ENCODE measurements around the gene RUSC1. TPM values are rescaled to one million over a fixed set of nuclear protein-coding genes. Genes with fewer than 3 reads are reported as not detected.
A peak's percentile ranks its signal among the peaks of the same experiment; 100 is the strongest.

RUSC1 gene
- total and polyA plus RNA-seq, 2 of the 8 experiments (the other 6 are each of a cell fraction or from before 2014, with no cell fraction given) = 54.6 to 90.4 TPM

- Histone ChIP-seq H2AFZ (ENCODE audit: low read length) (no peak overlapping the region), H3K56ac (replicated peaks; ENCODE audit: insufficient read length, low read depth, low read length) (peak overlapping the region; percentile 91), H3K4me2 (ENCODE audit: insufficient read depth in 1 of 2, low read depth in 2 of 2, low read length in 2 of 2) (peak overlapping the region; percentile 83 to 84), H3K9ac (replicated peaks in 1 of 4; ENCODE audit: extremely low read depth in 1 of 4, low read depth in 3 of 4, low read length in 3 of 4) (peak overlapping the region; percentile 82 to 88 (median 85)), H4K8ac (ENCODE audit: extremely low read depth, insufficient read depth, low read length) (peak overlapping the region; percentile 88), H3K36me3 (ENCODE audit: control insufficient read depth in 2 of 4, insufficient read depth in 4 of 4, low read length in 3 of 4) (peaks cover 3 to 32% (median 16%) of the 10 kb centered on the region in 4 experiments; a peak in 6 of 8 replicates), H2BK5ac (ENCODE audit: low read depth, low read length) (peak overlapping the region; percentile 96), H3K18ac (ENCODE audit: extremely low read depth, low read length) (peak overlapping the region; percentile 89), H2BK15ac (ENCODE audit: low read length) (0 out of 2 replicates have a peak overlapping the region, but pooled peaks have one; percentile 4), H3K79me2 (ENCODE audit: control insufficient read depth in 1 of 2, insufficient read depth in 2 of 2, low read length in 2 of 2) (peaks cover 8 to 36% of the 10 kb centered on the region in 2 experiments), H3K23me2 (ENCODE audit: low read depth, low read length) (peaks cover 9% of the 10 kb centered on the region), H3K9me3 (ENCODE audit: insufficient read depth in 2 of 2, low read depth in 1 of 2, low read length in 1 of 2) (no peaks in the 10 kb centered on the region), H4K20me1 (replicated peaks in 1 of 2; ENCODE audit: control insufficient read depth in 1 of 2, insufficient read depth in 2 of 2, low read length in 2 of 2) (peaks cover 5 to 20% of the 10 kb centered on the region in 2 experiments), H2AK5ac (ENCODE audit: low read depth, low read length) (peak overlapping the region; percentile 42; the same call in 1 of the 2 replicates), H4K91ac (replicated peaks; ENCODE audit: insufficient read length, low read length) (peak overlapping the region; percentile 77), H3K27me3 (replicated peaks in 1 of 4; ENCODE audit: control insufficient read depth in 3 of 4, extremely low read depth in 1 of 4, insufficient read depth in 3 of 4, low read length in 3 of 4) (no peaks in the 10 kb centered on the region; a peak in 1 of 7 replicates), H3K4ac (replicated peaks; ENCODE audit: insufficient read length, low read depth, low read length) (peak overlapping the region; percentile 93), H3K14ac (ENCODE audit: insufficient read length) (peak overlapping the region; percentile 2), H3K23ac (ENCODE audit: insufficient read length) (no peak overlapping the region), H2BK12ac (ENCODE audit: low read depth, low read length) (0 out of 2 replicates have a peak overlapping the region, but pooled peaks have one; percentile 32), H3K4me1 (replicated peaks in 1 of 4; ENCODE audit: control insufficient read depth in 3 of 4, insufficient read depth in 4 of 4, low read length in 3 of 4) (peaks cover 0 to 8% (median 4%) of the 10 kb centered on the region in 4 experiments; a peak in 6 of 7 replicates), H3K27ac (ENCODE audit: low read depth, low read length) (peak overlapping the region; percentile 65), H3K79me1 (ENCODE audit: low read depth, low read length) (peaks cover 16% of the 10 kb centered on the region; the same call in 1 of the 2 replicates), H3K4me3 (ENCODE audit: extremely low read depth in 1 of 4, insufficient read depth in 2 of 4, low read depth in 3 of 4, low read length in 4 of 4) (peak overlapping the region; percentile 79 to 100 (median 89)), H2BK120ac (replicated peaks; ENCODE audit: low read depth, low read length) (peak overlapping the region; percentile 91), H2BK20ac (ENCODE audit: low read length) (peak overlapping the region; percentile 15; the same call in 1 of the 2 replicates), H4K5ac (ENCODE audit: insufficient read length, low read depth, low read length) (peak overlapping the region; percentile 77)
- CTCF ChIA-PET (ENCODE audit: partially characterized antibody) = interaction anchor here (1.4 to 1.8 kb wide), 3 partner anchors 14 to 58 kb away, joined by 4 to 12 read pairs (median 4); no protein-coding TSS in a partner anchor
- no peak for FAIRE-seq
- TF ChIP-seq NANOG (IDR thresholded peaks at IDR 0.05; ENCODE audit: insufficient read depth, low read depth, low read length, poor library complexity, severe bottlenecking) = no peak
- TF ChIP-seq BCL11A (IDR thresholded peaks at IDR 0.05; ENCODE audit: low read depth in 2 of 2, low read length in 2 of 2) = no peak
- peak; percentile 27; the same call in 1 of the 2 replicates for TF ChIP-seq YY1 (IDR thresholded peaks at IDR 0.05; ENCODE audit: low read depth, low read length)
- no peak for DNase-seq (ENCODE audit: low read depth in 1 of 2, low spot score in 2 of 2)
- POLR2A ChIA-PET (ENCODE audit: partially characterized antibody) = interaction anchor here (0.6 to 1.9 kb wide), 3 partner anchors 12 to 74 kb away, joined by 3 to 12 read pairs (median 6); partner anchors contain the start of genes CLK2 and RUSC1
- 63% methylated on average over 11 of the region's 11 CpGs; no CpG with 5 or more reads in 1 of the 2 experiments for WGBS, 2 experiments (ENCODE audit: extremely low coverage in 1 of 2, insufficient coverage in 1 of 2, insufficient read length in 1 of 2, insufficient replicate concordance in 2 of 2, low coverage in 1 of 2, low lambda C conversion rate in 2 of 2, missing lambda C conversion rate in 1 of 2)
Observed at GRCh38 chr1:155309423-155310021, 11.2 kb upstream of the RUSC1 start.
